Neural progenitor cell (in vitro differentiated cells): ENCODE measurements around the gene PLK5. TPM values are rescaled to one million over a fixed set of nuclear protein-coding genes. Genes with fewer than 3 reads are reported as not detected.

Experiments used
- DNase-seq: peaks from one replicate; pipeline ENCODE4 v3.0.0-alpha.2; 2016; ENCODE audit warnings: low spot score
- H2AFZ ChIP-seq: fragments of 200-600 bp; sonication (generic); replicated peaks from 2 replicates; pipeline ENCODE4 v1.6.1; 2016; ENCODE audit warnings: antibody characterized with exemption
- H3F3A ChIP-seq: fragments of 200-600 bp; sonication (generic); 2 replicates; pipeline ENCODE4 v1.6.1; 2016; ENCODE audit warnings: antibody characterized with exemption, low read depth
- H3K27ac ChIP-seq: fragments of 200-600 bp; sonication (generic); 2 replicates; pipeline ENCODE4 v1.5.1; 2016; ENCODE audit warnings: mild to moderate bottlenecking
- H3K27me3 ChIP-seq: fragments of 200-600 bp; sonication (generic); 2 replicates; pipeline ENCODE4 v1.6.1; 2016; ENCODE audit warnings: mild to moderate bottlenecking, moderate library complexity
- H3K36me3 ChIP-seq: fragments of 200-600 bp; sonication (generic); 2 replicates; pipeline ENCODE4 v1.5.1; 2016
- H3K4me1 ChIP-seq: fragments of 200-600 bp; sonication (generic); 2 replicates; pipeline ENCODE4 v1.6.1; 2016; ENCODE audit warnings: mixed run types
- H3K4me2 ChIP-seq: fragments of 200-600 bp; sonication (generic); 2 replicates; pipeline ENCODE4 v1.6.1; 2016
- H3K4me3 ChIP-seq: fragments of 200-600 bp; sonication (generic); 2 replicates; pipeline ENCODE4 v1.5.1; 2016
- H3K79me2 ChIP-seq: fragments of 200-600 bp; sonication (generic); 2 replicates; pipeline ENCODE4 v1.6.1; 2016; ENCODE audit warnings: low read depth
- H3K9ac ChIP-seq: fragments of 200-600 bp; sonication (generic); 2 replicates; pipeline ENCODE4 v1.6.1; 2016
- H3K9me3 ChIP-seq: fragments of 200-600 bp; sonication (generic); 2 replicates; pipeline ENCODE4 v1.5.1; 2016; ENCODE audit warnings: low read depth
- H4K20me1 ChIP-seq: fragments of 200-600 bp; sonication (generic); 2 replicates; pipeline ENCODE4 v1.6.1; 2016; ENCODE audit warnings: low read depth
- H3K27ac Mint-ChIP-seq: 3 replicates; pipeline ENCODE4 v1.8.0; 2021; ENCODE audit warnings: mixed read lengths
- H3K27me3 Mint-ChIP-seq: 2 replicates; pipeline ENCODE4 v1.8.0; 2022; ENCODE audit warnings: low read depth, mild to moderate bottlenecking, inconsistent platforms, moderate library complexity, mixed read lengths; ENCODE audit not compliant: insufficient read depth
- H3K36me3 Mint-ChIP-seq: 3 replicates; pipeline ENCODE4 v1.8.0; 2021; ENCODE audit warnings: mixed read lengths
- H3K4me1 Mint-ChIP-seq: 3 replicates; pipeline ENCODE4 v1.8.0; 2021; ENCODE audit warnings: mixed read lengths
- H3K4me3 Mint-ChIP-seq: 3 replicates; pipeline ENCODE4 v1.8.0; 2021; ENCODE audit warnings: mild to moderate bottlenecking, moderate library complexity, mixed read lengths
- H3K9me3 Mint-ChIP-seq: 3 replicates; pipeline ENCODE4 v1.8.0; 2020; ENCODE audit warnings: mixed read lengths
- CTCF ChIP-seq: fragments of 200-600 bp; sonication (generic); IDR thresholded peaks from 2 replicates; pipeline ENCODE4 v1.5.1; 2017; ENCODE audit warnings: antibody characterized with exemption, mild to moderate bottlenecking
- EZH2 ChIP-seq: fragments of 200-600 bp; sonication (generic); IDR thresholded peaks from 2 replicates; pipeline ENCODE4 v1.6.1; 2017; ENCODE audit warnings: antibody characterized with exemption, mild to moderate bottlenecking, moderate library complexity
- EZH2phosphoT487 ChIP-seq: fragments of 200-600 bp; sonication (generic); IDR thresholded peaks from 2 replicates; pipeline ENCODE4 v1.6.1; 2017; ENCODE audit warnings: antibody characterized with exemption
- total RNA-seq: library from RNA; depleted of rRNA; stranded (reverse); fragments of >200 nt; gene quantifications from 2 replicates; pipeline ENCODE4 v1.2.3, GENCODE V29; 2015; ENCODE audit warnings: low replicate concordance

PLK5 gene
- total RNA-seq, 1 donor from 2014 or later: not detected

- no peaks in the 10 kb centered on the region for H3K79me2 ChIP-seq
- peaks cover 4% of the 10 kb centered on the region for H3F3A ChIP-seq
- TF ChIP-seq EZH2phosphoT487 (no peak), CTCF (no peak), EZH2 (no peak)
- H3K4me1 ChIP-seq: peaks cover 12% of the 10 kb centered on the region
- Mint-ChIP-seq H3K4me1 (peaks cover 9% of the 10 kb centered on the region), H3K27ac (no peak overlapping the region), H3K9me3 (no peaks in the 10 kb centered on the region), H3K4me3 (no peak overlapping the region), H3K27me3 (peaks cover 2% of the 10 kb centered on the region), H3K36me3 (no peaks in the 10 kb centered on the region)
- DNase-seq: no peak
- H3K4me3 ChIP-seq: no peak overlapping the region
- no peaks in the 10 kb centered on the region for H3K9me3 ChIP-seq
- no peaks in the 10 kb centered on the region for H3K36me3 ChIP-seq
- H3K27ac ChIP-seq: no peak overlapping the region
- peaks cover 10% of the 10 kb centered on the region for H3K27me3 ChIP-seq
- H3K4me2 ChIP-seq: no peak overlapping the region
- peaks cover 3% of the 10 kb centered on the region for H4K20me1 ChIP-seq
- no peak overlapping the region for H3K9ac ChIP-seq
- no peak overlapping the region for H2AFZ ChIP-seq
Measured at GRCh38 chr19:1486720-1487575, 36.9 kb upstream of the PLK5 start.

GRCh38 chr19:1487576-1488281 lies 36.1 kb upstream of the PLK5 start:
- no peak overlapping the region for H3K27ac Mint-ChIP-seq
- no peaks in the 10 kb centered on the region for H3K9me3 ChIP-seq
- no peak for TF ChIP-seq EZH2
- TF ChIP-seq EZH2phosphoT487: no peak
- no peak for TF ChIP-seq CTCF

GRCh38 chr19:1488282-1488601 lies 35.6 kb upstream of the PLK5 start:
- Histone ChIP-seq H4K20me1 (peaks cover 9% of the 10 kb centered on the region), H2AFZ (no peak overlapping the region), H3K27ac (no peak overlapping the region), H3K9me3 (no peaks in the 10 kb centered on the region), H3K4me2 (no peak overlapping the region), H3K36me3 (no peaks in the 10 kb centered on the region), H3K27me3 (peaks cover 23% of the 10 kb centered on the region), H3K79me2 (no peaks in the 10 kb centered on the region), H3K9ac (no peak overlapping the region), H3K4me3 (no peak overlapping the region), H3F3A (peaks cover 4% of the 10 kb centered on the region), H3K4me1 (peaks cover 12% of the 10 kb centered on the region)
- Mint-ChIP-seq H3K27ac (no peak overlapping the region), H3K36me3 (no peaks in the 10 kb centered on the region), H3K4me1 (peaks cover 17% of the 10 kb centered on the region), H3K27me3 (peaks cover 4% of the 10 kb centered on the region), H3K9me3 (no peaks in the 10 kb centered on the region), H3K4me3 (no peak overlapping the region)
- no peak for DNase-seq
- TF ChIP-seq EZH2 (no peak), EZH2phosphoT487 (no peak), CTCF (no peak)

More at GRCh38 chr19:1487576-1488281, 36.1 kb upstream of the PLK5 start:
- no peaks in the 10 kb centered on the region for H3K9me3 Mint-ChIP-seq
- H3K27ac ChIP-seq: no peak overlapping the region
- no peak for DNase-seq
- H3K4me3 ChIP-seq: no peak overlapping the region
- H3F3A ChIP-seq: peaks cover 4% of the 10 kb centered on the region
- H3K27me3 Mint-ChIP-seq: peaks cover 2% of the 10 kb centered on the region
- H2AFZ ChIP-seq: no peak overlapping the region
- peaks cover 17% of the 10 kb centered on the region for H3K27me3 ChIP-seq
- peaks cover 12% of the 10 kb centered on the region for H3K4me1 ChIP-seq
- H4K20me1 ChIP-seq: peaks cover 6% of the 10 kb centered on the region
- no peak overlapping the region for H3K4me2 ChIP-seq
- peaks cover 13% of the 10 kb centered on the region for H3K4me1 Mint-ChIP-seq
- no peaks in the 10 kb centered on the region for H3K36me3 Mint-ChIP-seq
- no peaks in the 10 kb centered on the region for H3K79me2 ChIP-seq
- no peak overlapping the region for H3K9ac ChIP-seq
- no peak overlapping the region for H3K4me3 Mint-ChIP-seq
- H3K36me3 ChIP-seq: no peaks in the 10 kb centered on the region
